ENCODE results near the gene PTPRG.

DNA sequence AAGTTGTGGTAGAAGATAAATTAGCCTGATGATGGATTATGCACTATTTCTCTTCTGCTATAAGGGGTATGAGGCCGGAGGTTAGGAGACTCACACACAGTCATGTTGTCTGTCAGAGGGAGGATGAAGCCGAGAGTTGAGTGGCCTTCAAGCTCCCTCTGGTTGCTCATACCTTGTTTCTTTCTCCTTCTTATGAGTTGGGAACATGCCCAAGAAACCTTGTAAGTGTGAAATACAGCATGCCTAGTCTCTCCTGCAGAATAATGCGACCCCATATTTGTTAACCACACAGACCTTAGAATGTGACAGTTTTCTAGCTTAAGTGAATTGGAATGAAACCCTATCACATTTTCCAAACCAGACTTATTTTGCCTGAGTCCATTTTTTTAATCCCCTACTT lies 366.7 kb downstream of the PTPRG start:
- no peak for TF ChIP-seq POLR2A (IDR thresholded peaks at IDR 0.05; ENCODE audit: low read depth, low read length)
- no peak for TF ChIP-seq EZH2 (IDR thresholded peaks at IDR 0.05; ENCODE audit: borderline replicate concordance, low read depth, low read length, severe bottlenecking)
- TF ChIP-seq, protein P1, sequence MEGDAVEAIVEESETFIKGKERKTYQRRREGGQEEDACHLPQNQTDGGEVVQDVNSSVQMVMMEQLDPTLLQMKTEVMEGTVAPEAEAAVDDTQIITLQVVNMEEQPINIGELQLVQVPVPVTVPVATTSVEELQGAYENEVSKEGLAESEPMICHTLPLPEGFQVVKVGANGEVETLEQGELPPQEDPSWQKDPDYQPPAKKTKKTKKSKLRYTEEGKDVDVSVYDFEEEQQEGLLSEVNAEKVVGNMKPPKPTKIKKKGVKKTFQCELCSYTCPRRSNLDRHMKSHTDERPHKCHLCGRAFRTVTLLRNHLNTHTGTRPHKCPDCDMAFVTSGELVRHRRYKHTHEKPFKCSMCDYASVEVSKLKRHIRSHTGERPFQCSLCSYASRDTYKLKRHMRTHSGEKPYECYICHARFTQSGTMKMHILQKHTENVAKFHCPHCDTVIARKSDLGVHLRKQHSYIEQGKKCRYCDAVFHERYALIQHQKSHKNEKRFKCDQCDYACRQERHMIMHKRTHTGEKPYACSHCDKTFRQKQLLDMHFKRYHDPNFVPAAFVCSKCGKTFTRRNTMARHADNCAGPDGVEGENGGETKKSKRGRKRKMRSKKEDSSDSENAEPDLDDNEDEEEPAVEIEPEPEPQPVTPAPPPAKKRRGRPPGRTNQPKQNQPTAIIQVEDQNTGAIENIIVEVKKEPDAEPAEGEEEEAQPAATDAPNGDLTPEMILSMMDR (IDR thresholded peaks at IDR 0.05; ENCODE audit: extremely low read depth in 1 of 2, insufficient read depth in 1 of 2, low read depth in 1 of 2, low read length in 2 of 2), result no peak
- TF ChIP-seq POLR2AphosphoS5 (IDR thresholded peaks at IDR 0.05; ENCODE audit: insufficient read depth, low read depth, low read length), result no peak
- no peak for TF ChIP-seq MAX (IDR thresholded peaks at IDR 0.05; ENCODE audit: insufficient read depth, insufficient read length)
- TF ChIP-seq FOS (IDR thresholded peaks at IDR 0.05; ENCODE audit: borderline replicate concordance, insufficient read depth, low read length), result no peak
- TF ChIP-seq JUN (IDR thresholded peaks at IDR 0.05; ENCODE audit: borderline replicate concordance, insufficient read depth, insufficient read length, low read depth), result no peak
